Ectodermal cell (in vitro differentiated cells): ENCODE results near the gene SLC16A6. TPM values are rescaled to one million over a fixed set of nuclear protein-coding genes. Genes with fewer than 3 reads are reported as not detected.
"Not testable (repeated sequence)": the region's sequence is repeated elsewhere in the genome, so short reads cannot be mapped to it uniquely, and the experiment has no call there.

ENCODE experiments used
- H3K27ac ChIP-seq: 2 replicates; pipeline ENCODE4 v1.7.0; 2013; ENCODE audit warnings: mild to moderate bottlenecking, low read depth, low read length; ENCODE audit not compliant: insufficient read depth, poor library complexity, severe bottlenecking
- H3K27me3 ChIP-seq: 2 replicates; pipeline ENCODE4 v1.7.0; 2013; ENCODE audit warnings: mild to moderate bottlenecking, low read length; ENCODE audit not compliant: insufficient read depth, control insufficient read depth, poor library complexity, severe bottlenecking
- H3K36me3 ChIP-seq: one replicate; pipeline ENCODE4 v1.7.0; 2013; ENCODE audit warnings: low read length; ENCODE audit not compliant: control insufficient read depth, insufficient read depth
- H3K4me1 ChIP-seq: one replicate; pipeline ENCODE4 v1.7.0; 2013; ENCODE audit warnings: low read length; ENCODE audit not compliant: control insufficient read depth, insufficient read depth
- H3K4me3 ChIP-seq: 2 replicates; pipeline ENCODE4 v1.7.0; 2013; ENCODE audit warnings: low read depth, low read length, control low read depth; ENCODE audit not compliant: insufficient read depth
- H3K9me3 ChIP-seq: 2 replicates; pipeline ENCODE4 v1.7.0; 2013; ENCODE audit warnings: mild to moderate bottlenecking, low read length, moderate library complexity; ENCODE audit not compliant: control insufficient read depth
- WGBS, 2 experiments: methylation state at CpG; one replicate each; pipeline ENCODE4 v1.1.7; 2013; ENCODE audit warnings: missing lambda C conversion rate in 2 of 2; 5-methylcytosine and 5-hydroxymethylcytosine counted together
- polyA plus RNA-seq, 4 experiments: library from polyadenylated mRNA; stranded (reverse); fragments of 50-300 nt; gene quantifications; one replicate each; pipeline ENCODE4 v1.2.3, GENCODE V29; 2013

SLC16A6 gene, protein sequence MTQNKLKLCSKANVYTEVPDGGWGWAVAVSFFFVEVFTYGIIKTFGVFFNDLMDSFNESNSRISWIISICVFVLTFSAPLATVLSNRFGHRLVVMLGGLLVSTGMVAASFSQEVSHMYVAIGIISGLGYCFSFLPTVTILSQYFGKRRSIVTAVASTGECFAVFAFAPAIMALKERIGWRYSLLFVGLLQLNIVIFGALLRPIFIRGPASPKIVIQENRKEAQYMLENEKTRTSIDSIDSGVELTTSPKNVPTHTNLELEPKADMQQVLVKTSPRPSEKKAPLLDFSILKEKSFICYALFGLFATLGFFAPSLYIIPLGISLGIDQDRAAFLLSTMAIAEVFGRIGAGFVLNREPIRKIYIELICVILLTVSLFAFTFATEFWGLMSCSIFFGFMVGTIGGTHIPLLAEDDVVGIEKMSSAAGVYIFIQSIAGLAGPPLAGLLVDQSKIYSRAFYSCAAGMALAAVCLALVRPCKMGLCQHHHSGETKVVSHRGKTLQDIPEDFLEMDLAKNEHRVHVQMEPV
- 0.17 TPM for polyA plus RNA-seq (2013, experiment 1 of 4)
- 0.30 TPM for polyA plus RNA-seq (2013, experiment 2 of 4)
- polyA plus RNA-seq (2013, experiment 3 of 4), result 0.16 TPM
- 0.24 TPM for polyA plus RNA-seq (2013, experiment 4 of 4)

DNA sequence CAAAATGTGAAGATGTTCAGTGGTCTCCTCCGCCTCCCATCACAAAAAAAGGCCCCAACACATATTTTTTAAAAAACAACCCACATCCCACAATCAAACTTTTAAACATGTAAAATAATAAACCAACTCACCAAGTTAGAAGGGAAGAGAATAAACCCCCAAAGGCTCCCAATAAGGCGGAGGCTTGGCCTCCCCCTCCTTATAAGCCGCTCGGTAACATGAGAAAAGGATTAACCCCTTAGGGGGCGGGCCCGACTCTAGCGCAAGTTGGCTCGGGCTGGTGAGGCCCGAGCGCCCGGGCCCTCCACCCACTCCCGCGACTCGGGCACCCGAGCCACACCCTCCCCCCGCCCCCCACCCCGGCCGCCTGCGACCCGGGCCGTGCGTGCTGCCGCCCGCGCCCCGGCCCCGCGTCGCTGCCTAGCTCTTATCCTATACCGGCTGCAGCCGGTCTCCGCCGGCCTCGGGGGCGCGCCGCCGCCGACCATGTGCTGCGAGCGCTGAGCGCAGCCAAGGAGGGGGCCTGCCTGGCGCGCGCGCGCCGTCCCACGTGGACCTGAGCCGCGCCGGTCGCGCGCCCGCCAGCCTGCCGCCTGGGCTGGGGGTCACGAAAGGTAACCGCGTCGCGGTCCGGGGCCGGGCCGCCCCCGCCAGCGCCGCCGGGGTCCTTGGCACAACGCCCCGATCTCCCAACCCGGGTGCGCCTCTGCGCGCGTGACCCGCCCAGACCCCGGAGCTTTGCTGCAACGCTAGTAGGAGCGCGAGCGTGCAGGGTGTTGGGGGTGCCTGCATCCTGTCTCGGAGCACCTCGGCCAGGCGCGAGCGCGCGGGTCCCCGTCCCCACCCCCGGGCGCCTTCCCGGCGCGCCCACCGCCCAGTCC, at the start of gene SLC16A6, which contains the start of gene ARSG:
Gene SLC16A6, minus strand, starts transcription at position 173 of the 881 bp plus-strand sequence. CDS start 12,807 bp downstream, outside the sequence.
Gene ARSG, plus strand, starts transcription at position 541 of the 881 bp plus-strand sequence. CDS start 15,999 bp downstream, outside the sequence.
- WGBS, 2 experiments, result 0% methylated on average over 93 to 96 of the region's 96 CpGs
- H3K9me3 ChIP-seq, result no peaks in the 10 kb centered on the region
- H3K27me3 ChIP-seq, result peaks cover 52% of the 10 kb centered on the region
- H3K36me3 ChIP-seq, result no peaks in the 10 kb centered on the region
- H3K27ac ChIP-seq, result peak within 1 kb of the TSS; percentile 76
- H3K4me3 ChIP-seq, result peak within 1 kb of the TSS; percentile 79
- H3K4me1 ChIP-seq, result peaks cover 24% of the 10 kb centered on the region

DNA sequence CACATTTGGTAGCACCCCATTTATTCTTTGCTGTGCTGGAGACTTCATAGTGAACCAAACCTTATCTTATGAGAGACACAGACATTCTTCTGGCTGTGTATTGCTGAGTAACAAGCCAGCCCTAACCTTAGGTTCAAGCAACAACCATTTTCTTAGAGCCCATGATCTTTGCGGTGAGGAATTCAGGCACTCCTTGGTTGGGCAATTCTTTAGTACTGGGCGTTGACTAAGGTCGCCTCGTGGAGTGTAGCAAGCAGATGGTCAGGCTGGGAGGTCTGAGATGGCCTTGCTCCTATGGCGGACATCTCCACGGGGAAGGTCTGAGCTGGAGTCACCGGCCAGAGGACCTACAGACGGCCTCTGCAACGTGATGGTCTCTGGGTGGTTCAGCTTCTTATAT, 43.5 kb upstream of the SLC16A6 start:
- Histone ChIP-seq H3K4me1 (peaks cover 3% of the 10 kb centered on the region), H3K27me3 (no peaks in the 10 kb centered on the region), H3K4me3 (no peak overlapping the region), H3K9me3 (no peaks in the 10 kb centered on the region), H3K36me3 (no peaks in the 10 kb centered on the region), H3K27ac (no peak overlapping the region)
- WGBS, 2 experiments, result 94 to 95% methylated on average over 9 of the region's 9 CpGs

DNA sequence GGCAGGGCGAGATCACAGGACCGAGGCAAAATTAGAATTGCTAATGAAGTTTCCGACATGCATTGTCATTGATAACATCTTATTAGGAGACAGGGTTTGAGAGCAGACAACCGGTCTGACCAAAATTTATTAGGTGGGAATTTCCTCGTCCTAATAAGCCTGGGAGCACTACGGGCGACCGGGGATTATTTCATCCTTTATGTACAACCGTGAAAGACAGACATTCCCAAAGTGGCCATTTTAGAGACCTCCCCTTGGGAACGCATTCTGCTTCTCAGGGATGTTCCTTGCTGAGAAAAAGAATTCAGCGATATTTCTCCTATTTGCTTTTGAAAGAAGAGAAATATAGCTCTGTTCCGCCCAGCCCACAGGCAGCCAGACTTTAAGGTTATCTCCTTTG, 41.0 kb upstream of the SLC16A6 start:
- H3K4me1 ChIP-seq, H3K27ac ChIP-seq, H3K4me3 ChIP-seq, H3K36me3 ChIP-seq, H3K9me3 ChIP-seq, H3K27me3 ChIP-seq: not testable (repeated sequence)
- 93 to 94% methylated on average over 12 of the region's 12 CpGs for WGBS, 2 experiments

DNA sequence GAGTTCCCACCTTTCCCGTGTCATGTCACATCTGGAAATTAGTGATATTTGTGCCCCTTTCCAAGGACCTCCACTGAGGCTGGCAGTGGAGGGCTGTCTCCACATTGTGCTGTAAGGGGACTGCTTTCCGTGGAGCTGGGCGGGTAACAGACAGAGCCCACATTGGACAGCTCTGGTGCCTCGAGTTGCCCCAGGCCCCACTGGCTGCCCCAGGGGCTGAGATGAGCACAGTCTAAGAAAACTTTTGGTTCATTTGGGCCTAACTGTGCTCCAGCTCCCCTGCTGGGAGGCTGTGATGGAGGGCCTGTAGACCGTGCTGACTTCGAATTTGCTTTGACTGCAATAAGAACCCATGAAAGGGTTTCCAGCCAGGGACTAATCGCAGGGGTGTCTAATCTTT, 38.4 kb upstream of the SLC16A6 start:
- H3K4me3 ChIP-seq, result no peak overlapping the region
- 93 to 94% methylated on average over 7 of the region's 7 CpGs for WGBS, 2 experiments
- H3K4me1 ChIP-seq, result no peaks in the 10 kb centered on the region
- H3K36me3 ChIP-seq, result no peaks in the 10 kb centered on the region
- no peak overlapping the region for H3K27ac ChIP-seq
- H3K9me3 ChIP-seq, result no peaks in the 10 kb centered on the region
- H3K27me3 ChIP-seq, result no peaks in the 10 kb centered on the region

DNA sequence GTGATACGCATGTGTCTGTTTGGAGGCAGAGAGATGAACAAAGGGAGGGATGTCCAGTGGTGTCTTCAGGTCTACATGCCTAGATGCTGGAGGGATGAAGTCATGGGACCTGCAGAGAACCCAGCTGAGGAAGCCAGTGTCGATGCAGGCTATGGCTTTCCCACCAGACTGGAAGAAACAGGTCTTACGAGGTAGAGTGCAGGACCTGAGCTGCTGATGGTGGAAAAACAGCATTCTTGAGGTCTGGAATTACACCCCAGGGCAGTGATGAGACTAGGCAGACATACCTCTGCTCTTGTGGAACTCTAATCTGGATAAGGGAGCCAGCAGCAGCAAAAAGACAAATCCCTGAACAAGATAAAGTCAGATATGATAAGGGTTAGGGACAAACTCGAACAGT, 37.7 kb upstream of the SLC16A6 start:
- no peaks in the 10 kb centered on the region for H3K36me3 ChIP-seq
- H3K27me3 ChIP-seq, result no peaks in the 10 kb centered on the region
- 78% methylated on average over 4 of the region's 4 CpGs for whole genome bisulfite sequencing, 2 experiments
- H3K4me1 ChIP-seq, result no peaks in the 10 kb centered on the region
- no peak overlapping the region for H3K4me3 ChIP-seq
- no peaks in the 10 kb centered on the region for H3K9me3 ChIP-seq
- H3K27ac ChIP-seq, result no peak overlapping the region

DNA sequence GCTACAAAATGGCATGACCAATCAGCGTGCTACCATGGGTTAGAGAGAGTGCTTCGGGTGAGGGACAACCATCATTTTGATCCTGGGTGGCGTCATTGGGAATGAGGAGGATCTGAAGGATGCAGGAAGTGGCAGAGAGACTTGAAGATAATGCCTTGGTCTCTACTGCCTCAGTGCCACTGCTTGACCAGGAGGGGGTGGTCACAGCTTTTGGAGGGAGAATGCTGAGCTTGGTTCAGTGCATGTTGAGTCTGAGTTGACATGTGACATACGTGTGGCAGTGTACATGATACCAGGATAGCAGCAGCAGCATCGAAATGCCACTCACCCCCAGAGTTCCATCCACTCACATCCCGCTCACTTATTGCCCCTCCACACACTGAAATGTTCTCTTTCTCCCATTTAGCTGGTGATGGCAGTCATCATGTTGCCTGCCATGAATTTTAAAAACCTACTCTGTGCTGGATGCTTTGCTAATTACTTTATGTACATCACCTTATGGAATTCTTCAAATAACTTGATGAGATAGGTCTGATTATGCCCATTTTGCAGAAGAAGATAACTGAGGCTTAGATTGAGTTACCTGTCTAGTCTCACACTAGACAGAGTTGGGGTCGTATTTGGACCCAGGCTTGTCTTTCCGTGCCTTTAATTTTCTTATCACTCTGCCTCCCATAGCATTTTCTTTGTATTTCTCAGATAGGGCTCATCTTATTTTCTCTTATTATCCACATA, 37.1 kb upstream of the SLC16A6 start:
- H3K36me3 ChIP-seq, result no peaks in the 10 kb centered on the region
- H3K4me3 ChIP-seq, result no peak overlapping the region
- H3K9me3 ChIP-seq, result no peaks in the 10 kb centered on the region
- no peaks in the 10 kb centered on the region for H3K4me1 ChIP-seq
- H3K27me3 ChIP-seq, result no peaks in the 10 kb centered on the region
- 94 to 96% methylated on average over 8 of the region's 8 CpGs for WGBS, 2 experiments
- no peak overlapping the region for H3K27ac ChIP-seq

DNA sequence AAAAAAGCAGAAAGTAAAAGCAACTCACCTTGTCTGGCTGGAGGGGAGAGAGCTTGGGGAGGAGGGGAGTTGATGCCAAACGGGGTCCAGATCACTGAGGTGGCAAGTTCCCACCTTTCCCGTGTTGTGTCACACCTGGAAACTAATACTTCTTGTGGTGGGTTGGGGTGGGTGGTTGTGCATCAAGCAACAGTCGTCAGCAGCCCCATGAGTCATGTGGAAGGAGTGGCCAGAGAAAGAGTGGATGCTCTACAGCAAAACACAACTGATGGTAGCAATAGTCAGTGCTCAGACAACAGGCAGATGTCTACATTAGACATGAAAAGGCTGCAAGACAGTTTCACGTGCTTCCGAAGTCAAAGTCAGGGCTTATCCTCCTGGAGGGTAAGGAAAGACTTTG, 35.8 kb upstream of the SLC16A6 start:
- no peak overlapping the region for H3K4me3 ChIP-seq
- no peaks in the 10 kb centered on the region for H3K27me3 ChIP-seq
- WGBS, 2 experiments, result 91 to 94% methylated on average over 5 of the region's 5 CpGs
- H3K9me3 ChIP-seq, result no peaks in the 10 kb centered on the region
- H3K4me1 ChIP-seq, result no peaks in the 10 kb centered on the region
- H3K36me3 ChIP-seq, result no peaks in the 10 kb centered on the region
- no peak overlapping the region for H3K27ac ChIP-seq

DNA sequence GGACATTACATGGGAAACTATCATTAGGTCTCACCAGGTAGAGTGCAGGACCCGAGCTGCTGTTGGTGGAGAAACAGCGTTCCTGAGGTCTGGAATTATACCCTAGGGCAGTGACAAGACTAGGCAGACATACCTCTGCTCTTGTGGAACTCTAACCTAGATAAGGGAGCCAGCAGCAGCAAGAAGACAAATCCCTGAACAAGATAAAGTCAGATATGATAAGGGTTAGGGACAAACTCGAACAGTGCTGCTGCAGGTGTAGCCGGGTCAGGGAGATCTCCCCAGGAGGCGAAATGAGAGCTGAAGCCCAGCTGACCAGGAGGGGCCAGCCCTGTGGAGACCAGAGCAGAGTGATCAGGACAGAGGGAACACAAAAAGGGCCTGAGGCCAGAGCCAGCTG, 35.0 kb upstream of the SLC16A6 start:
- Histone ChIP-seq H3K4me3 (no peak overlapping the region), H3K36me3 (no peaks in the 10 kb centered on the region), H3K4me1 (no peaks in the 10 kb centered on the region), H3K9me3 (no peaks in the 10 kb centered on the region), H3K27me3 (no peaks in the 10 kb centered on the region), H3K27ac (no peak overlapping the region)
- 84 to 86% methylated on average over 5 of the region's 5 CpGs for WGBS, 2 experiments

DNA sequence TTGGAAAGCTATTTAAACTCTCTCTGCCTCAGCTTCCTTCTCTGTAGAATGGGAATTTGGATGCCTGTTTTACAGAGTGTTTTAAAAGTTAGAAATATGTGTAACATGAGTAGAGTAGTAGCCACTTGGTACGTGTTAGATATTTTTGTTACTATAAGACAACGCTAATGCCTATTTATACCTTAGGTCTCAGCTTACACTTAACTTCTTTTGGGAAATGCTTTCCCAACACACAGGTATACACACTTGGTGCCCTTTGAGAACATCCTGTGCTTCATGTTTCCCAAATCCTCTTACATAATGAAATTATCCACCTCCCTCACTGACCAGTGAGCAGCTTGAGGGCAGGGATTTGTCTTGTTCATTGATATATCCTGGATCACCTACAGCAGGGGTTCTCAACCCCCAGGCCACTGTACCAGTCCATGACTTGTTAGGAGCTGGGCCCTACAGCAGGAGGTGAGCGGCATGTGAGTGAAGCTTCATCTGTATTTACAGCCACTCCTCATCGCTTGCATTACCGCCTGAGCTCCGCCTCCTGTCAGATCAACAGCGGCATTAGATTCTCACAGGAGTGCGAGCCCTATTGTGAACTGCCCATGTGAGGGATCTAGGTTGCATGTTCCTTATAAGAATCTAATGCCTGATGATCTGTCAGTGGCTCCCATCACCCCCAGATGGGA, 33.9 kb upstream of the SLC16A6 start:
- Histone ChIP-seq H3K27ac (no peak overlapping the region), H3K36me3 (no peaks in the 10 kb centered on the region), H3K9me3 (no peaks in the 10 kb centered on the region), H3K4me3 (no peak overlapping the region), H3K27me3 (no peaks in the 10 kb centered on the region), H3K4me1 (no peaks in the 10 kb centered on the region)
- WGBS, 2 experiments, result 95 to 97% methylated on average over 8 of the region's 8 CpGs
